ENCODE results near the gene DMRTA2.

The DMRTA2 gene

GRCh38 chr1:50426702-50427085 is 3.5 kb upstream of the DMRTA2 start:
- Histone ChIP-seq H3K27me3 (ENCODE audit: insufficient read depth, low read length) (no peaks in the 10 kb centered on the region), H3K9ac (ENCODE audit: low read length) (no peak overlapping the region), H2AFZ (ENCODE audit: low read length) (no peak overlapping the region), H3K9me2 (ENCODE audit: low read depth, low read length) (no peaks in the 10 kb centered on the region), H3K4me1 (ENCODE audit: insufficient read depth, low read length, severe bottlenecking) (no peaks in the 10 kb centered on the region), H4K20me1 (ENCODE audit: insufficient read depth, low read length) (no peaks in the 10 kb centered on the region), H3K4me2 (ENCODE audit: low read length) (no peak overlapping the region), H3K79me2 (ENCODE audit: insufficient read depth, low read length) (no peaks in the 10 kb centered on the region), H3K9me3 (ENCODE audit: low read length) (no peaks in the 10 kb centered on the region), H3K36me3 (ENCODE audit: insufficient read depth, low read length) (no peaks in the 10 kb centered on the region), H3K27ac (ENCODE audit: low read depth, low read length, poor library complexity, severe bottlenecking) (no peak overlapping the region), H3F3A (ENCODE audit: insufficient read depth, low read length) (no peaks in the 10 kb centered on the region), H3K4me3 (ENCODE audit: low read depth, low read length, poor library complexity, severe bottlenecking) (no peak overlapping the region)
- TF ChIP-seq EZH2 (IDR thresholded peaks at IDR 0.05; ENCODE audit: borderline replicate concordance, low read length) (no peak), CTCF (IDR thresholded peaks at IDR 0.05; ENCODE audit: low read length) (no peak)

- Histone ChIP-seq H2AFZ (ENCODE audit: low read length) (no peak overlapping the region), H3K4me1 (ENCODE audit: insufficient read depth, low read length, severe bottlenecking) (no peaks in the 10 kb centered on the region), H3K36me3 (ENCODE audit: insufficient read depth, low read length) (no peaks in the 10 kb centered on the region), H3K4me3 (ENCODE audit: low read depth, low read length, poor library complexity, severe bottlenecking) (no peak overlapping the region), H3K27ac (ENCODE audit: low read depth, low read length, poor library complexity, severe bottlenecking) (no peak overlapping the region), H3K4me2 (ENCODE audit: low read length) (no peak overlapping the region), H3K27me3 (ENCODE audit: insufficient read depth, low read length) (no peaks in the 10 kb centered on the region), H3K79me2 (ENCODE audit: insufficient read depth, low read length) (no peaks in the 10 kb centered on the region), H3K9me2 (ENCODE audit: low read depth, low read length) (no peaks in the 10 kb centered on the region), H3K9ac (ENCODE audit: low read length) (no peak overlapping the region), H3F3A (ENCODE audit: insufficient read depth, low read length) (no peaks in the 10 kb centered on the region), H3K9me3 (ENCODE audit: low read length) (no peaks in the 10 kb centered on the region), H4K20me1 (ENCODE audit: insufficient read depth, low read length) (no peaks in the 10 kb centered on the region)
- TF ChIP-seq EZH2 (IDR thresholded peaks at IDR 0.05; ENCODE audit: borderline replicate concordance, low read length) (no peak), CTCF (IDR thresholded peaks at IDR 0.05; ENCODE audit: low read length) (no peak)
Observed at GRCh38 chr1:50426108-50426700, 3.0 kb upstream of the DMRTA2 start.

GRCh38 chr1:50425376-50426107 is 2.3 kb upstream of the DMRTA2 start:
- H3K4me2 ChIP-seq (ENCODE audit: low read length), result no peak overlapping the region
- no peaks in the 10 kb centered on the region for H3K27me3 ChIP-seq (ENCODE audit: insufficient read depth, low read length)
- no peak overlapping the region for H3K9ac ChIP-seq (ENCODE audit: low read length)
- no peaks in the 10 kb centered on the region for H3F3A ChIP-seq (ENCODE audit: insufficient read depth, low read length)
- no peaks in the 10 kb centered on the region for H3K9me3 ChIP-seq (ENCODE audit: low read length)
- no peaks in the 10 kb centered on the region for H4K20me1 ChIP-seq (ENCODE audit: insufficient read depth, low read length)
- TF ChIP-seq CTCF (IDR thresholded peaks at IDR 0.05; ENCODE audit: low read length) (no peak), EZH2 (IDR thresholded peaks at IDR 0.05; ENCODE audit: borderline replicate concordance, low read length) (no peak)
- no peaks in the 10 kb centered on the region for H3K9me2 ChIP-seq (ENCODE audit: low read depth, low read length)
- no peaks in the 10 kb centered on the region for H3K36me3 ChIP-seq (ENCODE audit: insufficient read depth, low read length)
- no peak overlapping the region for H3K27ac ChIP-seq (ENCODE audit: low read depth, low read length, poor library complexity, severe bottlenecking)
- H2AFZ ChIP-seq (ENCODE audit: low read length), result no peak overlapping the region
- H3K4me3 ChIP-seq (ENCODE audit: low read depth, low read length, poor library complexity, severe bottlenecking), result no peak overlapping the region
- no peaks in the 10 kb centered on the region for H3K4me1 ChIP-seq (ENCODE audit: insufficient read depth, low read length, severe bottlenecking)
- H3K79me2 ChIP-seq (ENCODE audit: insufficient read depth, low read length), result no peaks in the 10 kb centered on the region
